Endothelial cell of umbilical vein (primary cell): ENCODE data around the gene GNB1. TPM values are rescaled to one million over a fixed set of nuclear protein-coding genes. Genes with fewer than 3 reads are reported as not detected.

Experiments
- BruUV-seq: library from RNA; stranded (reverse); fragments of 400-500 nt; replicated peaks from 2 replicates; lab custom pipeline; 2021; lab: Mats Ljungman, UMichigan
- CTCF ChIA-PET: fragments of 300-600, 350-600 bp; sonication (Branson Sonifier 250); formaldehyde crosslinking; loops from one replicate; lab custom pipeline; 2021; ENCODE audit warnings: antibody characterized with exemption, inconsistent platforms; lab: Charles Lee
- POLR2A ChIA-PET: fragments of 300-600, 350-600 bp; sonication (Branson Sonifier 250); formaldehyde crosslinking; loops from one replicate; lab custom pipeline; 2021; ENCODE audit warnings: antibody characterized with exemption, inconsistent platforms; lab: Charles Lee
- DNase-seq: peaks from one replicate; pipeline ENCODE4 v3.0.0-alpha.2; 2011; ENCODE audit warnings: low read depth, low spot score
- FAIRE-seq: peaks from 2 replicates; lab custom pipeline; 2011; peaks lifted over from hg19 to GRCh38; lab: Jason Lieb, UNC
- H2AFZ ChIP-seq: 2 replicates; pipeline ENCODE4 v1.6.0; 2012; ENCODE audit warnings: low read depth, low read length, control low read depth, inconsistent platforms
- H3K27ac ChIP-seq: 2 replicates; pipeline ENCODE4 v1.5.1; 2011; ENCODE audit warnings: low read depth, mild to moderate bottlenecking, control low read depth, low read length, moderate library complexity; ENCODE audit not compliant: insufficient read depth
- H3K27me3 ChIP-seq, 2 experiments: 2 replicates each; pipeline versions ENCODE4 v1.6.0 to v1.6.1; 2011; ENCODE audit warnings: low read length in 2 of 2, mixed read lengths in 1 of 2; ENCODE audit not compliant: control insufficient read depth in 2 of 2, insufficient read depth in 2 of 2
- H3K36me3 ChIP-seq, 2 experiments: 2 replicates in 1 of 2; 3 replicates in 1 of 2; pipeline ENCODE4 v1.5.1; 2011; ENCODE audit warnings: low read length in 2 of 2, mild to moderate bottlenecking in 1 of 2, moderate library complexity in 1 of 2; ENCODE audit not compliant: control insufficient read depth in 2 of 2, insufficient read depth in 2 of 2; ENCODE audit errors: extremely low read depth in 1 of 2
- H3K4me1 ChIP-seq: 3 replicates; pipeline ENCODE4 v1.5.1; 2011; ENCODE audit warnings: mild to moderate bottlenecking, low read length; ENCODE audit not compliant: control insufficient read depth, insufficient read depth; ENCODE audit errors: extremely low read depth
- H3K4me2 ChIP-seq: 2 replicates; pipeline ENCODE4 v1.6.1; 2011; ENCODE audit warnings: low read length, control low read depth, mixed read lengths; ENCODE audit not compliant: insufficient read depth
- H3K4me3 ChIP-seq, 3 experiments: fragments of 200-600 bp in 1 of 3; sonication (generic), shearing (Covaris generic) in 1 of 3; replicated peaks in 1 of 3; 2 replicates each; pipeline ENCODE4 v1.5.1; 2011 to 2016; ENCODE audit warnings: control low read depth in 3 of 3, low read length in 3 of 3, mild to moderate bottlenecking in 2 of 3, inconsistent platforms in 1 of 3, low read depth in 1 of 3, moderate library complexity in 1 of 3; ENCODE audit not compliant: insufficient read depth in 1 of 3
- H3K79me2 ChIP-seq: 2 replicates; pipeline ENCODE4 v1.6.0; 2012; ENCODE audit warnings: low read length, inconsistent platforms; ENCODE audit not compliant: control insufficient read depth, insufficient read depth
- H3K9ac ChIP-seq: replicated peaks from 2 replicates; pipeline ENCODE3; 2011; ENCODE audit warnings: low read length, control low read depth; ENCODE audit not compliant: insufficient read depth; ENCODE audit errors: extremely low read depth
- H3K9me1 ChIP-seq: replicated peaks from 3 replicates; pipeline ENCODE4 v1.6.0; 2011; ENCODE audit warnings: mild to moderate bottlenecking, low read length; ENCODE audit not compliant: control insufficient read depth, insufficient read depth; ENCODE audit errors: extremely low read depth
- H3K9me3 ChIP-seq: replicated peaks from 2 replicates; pipeline ENCODE4 v1.5.1; 2012; ENCODE audit warnings: low read length, inconsistent platforms; ENCODE audit not compliant: control insufficient read depth, insufficient read depth
- H4K20me1 ChIP-seq: replicated peaks from 2 replicates; pipeline ENCODE3; 2011; ENCODE audit warnings: mild to moderate bottlenecking, low read length; ENCODE audit not compliant: control insufficient read depth, insufficient read depth; ENCODE audit errors: extremely low read depth
- CTCF ChIP-seq, 2 donors: IDR thresholded peaks; 1 replicate in 1 of 2; 2 replicates in 1 of 2; pipeline ENCODE4 v1.5.1; 2011; ENCODE audit warnings: low read length in 2 of 2, mild to moderate bottlenecking in 2 of 2, moderate library complexity in 2 of 2, control low read depth in 1 of 2, inconsistent platforms in 1 of 2, low read depth in 1 of 2; ENCODE audit not compliant: insufficient read depth in 1 of 2; ENCODE audit errors: extremely low read depth in 1 of 2
- EZH2 ChIP-seq: IDR thresholded peaks from 2 replicates; pipeline ENCODE4 v1.6.1; 2012; ENCODE audit warnings: borderline replicate concordance, low read depth, mild to moderate bottlenecking, moderate library complexity, low read length, inconsistent platforms; ENCODE audit not compliant: severe bottlenecking
- FOS ChIP-seq: IDR thresholded peaks from 2 replicates; pipeline ENCODE4 v1.6.1; 2011; ENCODE audit warnings: mild to moderate bottlenecking, low read length, moderate library complexity, borderline replicate concordance; ENCODE audit not compliant: insufficient read depth
- GATA2 ChIP-seq: IDR thresholded peaks from 2 replicates; pipeline ENCODE4 v1.7.0; 2011; ENCODE audit warnings: low read depth, mild to moderate bottlenecking, moderate library complexity, mixed read lengths, low read length; ENCODE audit not compliant: insufficient read length, insufficient read depth
- JUN ChIP-seq: IDR thresholded peaks from 2 replicates; pipeline ENCODE4 v1.6.1; 2011; ENCODE audit warnings: borderline replicate concordance, low read depth; ENCODE audit not compliant: insufficient read length, insufficient read depth
- MAX ChIP-seq: IDR thresholded peaks from 2 replicates; pipeline ENCODE4 v1.6.1; 2011; ENCODE audit not compliant: insufficient read depth, insufficient read length
- MYC ChIP-seq: IDR thresholded peaks from one replicate; pipeline ENCODE4 v1.6.1; 2011; ENCODE audit warnings: mild to moderate bottlenecking, low read depth, low read length
- POLR2A ChIP-seq: IDR thresholded peaks from 2 replicates; pipeline ENCODE4 v1.6.1; 2012; ENCODE audit warnings: low read depth, mild to moderate bottlenecking, control low read depth, low read length
- POLR2AphosphoS5 ChIP-seq: IDR thresholded peaks from 2 replicates; pipeline ENCODE4 v1.6.1; 2012; ENCODE audit warnings: low read depth, mild to moderate bottlenecking, control low read depth, low read length, moderate library complexity; ENCODE audit not compliant: insufficient read depth
- dilution Hi-C: fragments of 300-500 bp; cut with MboI; formaldehyde crosslinking; loops from one replicate; pipeline ENCODE4 v1.15.0; 2019; ENCODE audit warnings: low sequenced_read_pairs; ENCODE audit not compliant: extremely low pct_ligation_motif_present
- intact Hi-C: fragments of 100-400 bp; cut with micrococcal nuclease; formaldehyde crosslinking; loops from one replicate; pipeline ENCODE4 v1.10.0; 2022
- polyA plus RNA-seq, 4 experiments: library from polyadenylated mRNA; depleted of rRNA in 3 of 4; stranded (reverse) in 3 of 4; unstranded in 1 of 4; fragments of >200 nt; gene quantifications; 2 replicates each; pipeline versions ENCODE4 v1.2.1 to v1.2.3, GENCODE V29; 2011 to 2012; ENCODE audit warnings: missing spikeins in 1 of 4
- total RNA-seq: library from RNA; stranded (reverse); gene quantifications from 2 replicates; pipeline ENCODE4 v1.2.3, GENCODE V29; 2021

Gene GNB1
- total and polyA plus RNA-seq, 2 donors (not counting 3 experiments of a cell fraction or from before 2014, with no cell fraction given), result 501 to 529 TPM

- dilution Hi-C loops (no loop called here), intact Hi-C loops (no loop called here)
- Histone ChIP-seq H3K27ac (no peak overlapping the region), H3K4me3 (no peak overlapping the region), H2AFZ (no peak overlapping the region), H3K36me3 (peaks cover 9 to 23% of the 10 kb centered on the region in 2 experiments), H3K9me1 (no peaks in the 10 kb centered on the region), H3K4me2 (no peak overlapping the region), H3K9ac (no peak overlapping the region), H3K27me3 (no peaks in the 10 kb centered on the region), H3K9me3 (no peaks in the 10 kb centered on the region), H3K79me2 (peaks cover 37% of the 10 kb centered on the region), H3K4me1 (no peaks in the 10 kb centered on the region), H4K20me1 (no peaks in the 10 kb centered on the region)
- POLR2A ChIA-PET, result no interaction called here
- DNase-seq (no peak), FAIRE-seq (no peak)
- BruUV-seq, result no TSS peak
- no peak for TF ChIP-seq MAX
- no peak for TF ChIP-seq GATA2
- no peak for TF ChIP-seq MYC
- TF ChIP-seq JUN, result no peak
- TF ChIP-seq CTCF (IDR thresholded peaks at IDR 0.05; ENCODE audit: extremely low read depth in 1 of 2, insufficient read depth in 1 of 2, low read depth in 1 of 2, low read length in 2 of 2), result no peak
- no peak for TF ChIP-seq POLR2AphosphoS5
- no peak for TF ChIP-seq FOS
- TF ChIP-seq EZH2, result no peak
- no peak for TF ChIP-seq POLR2A
- CTCF ChIA-PET, result no interaction called here
These were observed 82.7 kb downstream of the GNB1 start for GRCh38 chr1:1808206-1808605.
